SU-DHL-6 (cell line): ENCODE results near the gene INPP5B.

Experiments
- H2AFZ ChIP-seq: fragments of 200-600 bp; sonication (generic); 2 replicates; pipeline ENCODE4 v1.6.1; 2014; ENCODE audit warnings: low read depth, mild to moderate bottlenecking, moderate library complexity, mixed read lengths, antibody characterized with exemption, low read length; ENCODE audit not compliant: severe bottlenecking
- H3F3A ChIP-seq: fragments of 200-600 bp; shearing (Covaris generic); 2 replicates; pipeline ENCODE4 v1.6.0; 2016; ENCODE audit warnings: antibody characterized with exemption, mild to moderate bottlenecking; ENCODE audit not compliant: insufficient read depth
- H3K27ac ChIP-seq: fragments of 200-600 bp; sonication (generic); 2 replicates; pipeline ENCODE4 v1.5.1; 2016; ENCODE audit warnings: low read depth, mild to moderate bottlenecking, low read length, moderate library complexity, mixed read lengths
- H3K27me3 ChIP-seq: fragments of 200-600 bp; sonication (generic), shearing (Covaris generic); 2 replicates; pipeline ENCODE4 v1.6.0; 2014; ENCODE audit warnings: mild to moderate bottlenecking, low read length
- H3K36me3 ChIP-seq: fragments of 200-600 bp; sonication (generic); 2 replicates; pipeline ENCODE4 v1.6.1; 2014; ENCODE audit warnings: mild to moderate bottlenecking, low read length, mixed read lengths
- H3K4me2 ChIP-seq: fragments of 300-600, 200-600 bp; shearing (Covaris generic), sonication (generic); 2 replicates; pipeline ENCODE4 v1.6.0; 2014; ENCODE audit warnings: low read length, low read depth, mild to moderate bottlenecking; ENCODE audit not compliant: poor library complexity, severe bottlenecking
- H3K4me3 ChIP-seq: fragments of 200-600 bp; sonication (generic); 2 replicates; pipeline ENCODE4 v1.5.1; 2014; ENCODE audit warnings: antibody characterized with exemption, low read length, mild to moderate bottlenecking, mixed read lengths; ENCODE audit not compliant: insufficient read depth, poor library complexity, severe bottlenecking
- H3K79me2 ChIP-seq: fragments of 200-600 bp; sonication (generic); 2 replicates; pipeline ENCODE4 v1.6.1; 2014; ENCODE audit warnings: mild to moderate bottlenecking, low read length, moderate library complexity; ENCODE audit not compliant: insufficient read depth
- H3K9ac ChIP-seq: fragments of 200-600 bp; sonication (generic); 2 replicates; pipeline ENCODE4 v1.7.0; 2014; ENCODE audit warnings: mild to moderate bottlenecking, low read length
- H3K9me2 ChIP-seq: fragments of 200-600 bp; sonication (generic); replicated peaks from 2 replicates; pipeline ENCODE4 v1.6.1; 2014; ENCODE audit warnings: low read length; ENCODE audit not compliant: insufficient read depth
- H3K9me3 ChIP-seq: fragments of 200-600 bp; sonication (generic); 2 replicates; pipeline ENCODE4 v1.6.1; 2014; ENCODE audit warnings: low read length, mixed read lengths; ENCODE audit not compliant: insufficient read depth
- H4K20me1 ChIP-seq: fragments of 200-600 bp; sonication (generic); 2 replicates; pipeline ENCODE4 v1.6.1; 2014; ENCODE audit warnings: low read depth, mild to moderate bottlenecking, antibody characterized with exemption, low read length, moderate library complexity, mixed read lengths
- CTCF ChIP-seq: fragments of 200-600 bp; sonication (generic); IDR thresholded peaks from one replicate; pipeline ENCODE4 v1.5.1; 2017; ENCODE audit warnings: antibody characterized with exemption, mild to moderate bottlenecking, low read length, moderate library complexity; ENCODE audit not compliant: insufficient read depth, poor library complexity, severe bottlenecking
- EZH2phosphoT487 ChIP-seq: fragments of 200-600 bp; sonication (generic), shearing (Covaris generic); conservative IDR thresholded peaks from 2 replicates; pipeline ENCODE4 v1.6.1; 2018; ENCODE audit warnings: mild to moderate bottlenecking, antibody characterized with exemption, low read length, moderate library complexity, mixed read lengths

Gene INPP5B

GRCh38 chr1:37836788-37837187 is 110.1 kb downstream of the INPP5B start:
- H3K27ac ChIP-seq = no peak overlapping the region
- H3K4me2 ChIP-seq = no peak overlapping the region
- H3K9me3 ChIP-seq = no peaks in the 10 kb centered on the region
- no peaks in the 10 kb centered on the region for H3F3A ChIP-seq
- H3K79me2 ChIP-seq = no peaks in the 10 kb centered on the region; the same call in 1 of the 2 replicates
- no peaks in the 10 kb centered on the region for H4K20me1 ChIP-seq
- TF ChIP-seq EZH2phosphoT487 (no peak), CTCF (no peak)
- H3K4me3 ChIP-seq = no peak overlapping the region
- H3K36me3 ChIP-seq = peaks cover 6% of the 10 kb centered on the region; the same call in 1 of the 2 replicates
- no peak overlapping the region for H2AFZ ChIP-seq
- H3K27me3 ChIP-seq = no peaks in the 10 kb centered on the region
- H3K9me2 ChIP-seq = no peaks in the 10 kb centered on the region
- H3K9ac ChIP-seq = no peak overlapping the region

- Histone ChIP-seq H3K9me2 (no peaks in the 10 kb centered on the region), H3K27me3 (no peaks in the 10 kb centered on the region), H2AFZ (no peak overlapping the region), H3K4me2 (no peak overlapping the region), H4K20me1 (no peaks in the 10 kb centered on the region), H3K9me3 (no peaks in the 10 kb centered on the region), H3K36me3 (peaks cover 9% of the 10 kb centered on the region; the same call in 1 of the 2 replicates), H3K9ac (no peak overlapping the region), H3F3A (no peaks in the 10 kb centered on the region), H3K4me3 (no peak overlapping the region), H3K79me2 (no peaks in the 10 kb centered on the region), H3K27ac (no peak overlapping the region)
- TF ChIP-seq EZH2phosphoT487 (no peak), CTCF (no peak)
These were observed 115.0 kb downstream of the INPP5B start for GRCh38 chr1:37831809-37832208.

GRCh38 chr1:37831109-37831508 is 115.7 kb downstream of the INPP5B start:
- Histone ChIP-seq H2AFZ (no peak overlapping the region), H4K20me1 (no peaks in the 10 kb centered on the region), H3K27ac (no peak overlapping the region), H3K36me3 (peaks cover 9% of the 10 kb centered on the region; the same call in 1 of the 2 replicates), H3F3A (no peaks in the 10 kb centered on the region), H3K4me3 (no peak overlapping the region), H3K27me3 (no peaks in the 10 kb centered on the region), H3K9me2 (no peaks in the 10 kb centered on the region), H3K9ac (no peak overlapping the region), H3K4me2 (no peak overlapping the region), H3K9me3 (no peaks in the 10 kb centered on the region), H3K79me2 (no peaks in the 10 kb centered on the region)
- no peak for TF ChIP-seq EZH2phosphoT487
- TF ChIP-seq CTCF = no peak
